ENCODE measurements around the gene TBC1D10B. TPM values are rescaled to one million over a fixed set of nuclear protein-coding genes. Genes with fewer than 3 reads are reported as not detected.

TBC1D10B gene
- total and polyA plus RNA-seq, 2 of the 8 experiments (the other 6 are each of a cell fraction or from before 2014, with no cell fraction given), result 15.4 to 28.6 TPM

DNA sequence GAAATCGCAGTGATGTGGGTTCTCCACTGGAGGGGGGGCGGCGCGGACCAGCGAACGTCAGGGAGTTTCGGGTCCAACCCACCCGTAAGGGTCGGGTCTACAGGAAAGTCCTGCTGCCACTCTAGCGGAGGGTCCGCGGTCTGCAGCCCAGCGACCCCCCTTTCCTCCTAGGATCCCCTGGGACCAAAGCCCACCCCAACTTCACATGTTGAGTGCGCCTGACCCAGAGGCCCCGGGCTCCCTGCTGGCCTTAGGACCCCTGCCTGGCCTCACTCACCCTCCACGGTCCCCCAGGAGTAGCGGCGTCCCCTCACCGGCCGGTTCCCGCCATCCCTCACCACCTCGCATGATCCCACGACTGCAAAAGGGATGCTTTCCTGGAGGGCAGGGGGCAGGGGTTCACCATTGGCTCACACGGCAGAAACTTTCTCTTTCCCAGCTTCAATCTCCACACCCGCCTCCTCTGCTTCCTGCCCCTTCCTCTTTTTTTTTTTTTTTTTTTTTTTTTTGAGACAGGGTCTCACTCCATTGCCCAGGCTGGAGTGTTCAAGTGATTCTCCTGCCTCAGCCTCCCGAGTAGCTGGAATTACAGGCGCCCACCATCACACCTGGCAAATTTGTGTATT, 9.0 kb upstream of the TBC1D10B start:
- Histone ChIP-seq H4K8ac (ENCODE audit: extremely low read depth, insufficient read depth, low read length) (peak overlapping the region; percentile 74; the same call in 1 of the 2 replicates), H2BK12ac (ENCODE audit: low read depth, low read length) (no peak overlapping the region), H3K4me3 (ENCODE audit: extremely low read depth in 1 of 4, insufficient read depth in 2 of 4, low read depth in 3 of 4, low read length in 4 of 4) (peak overlapping the region; percentile 70 to 88 (median 82)), H2BK20ac (ENCODE audit: low read length) (no peak overlapping the region), H4K91ac (replicated peaks; ENCODE audit: insufficient read length, low read length) (peak overlapping the region; percentile 25), H3K23me2 (ENCODE audit: low read depth, low read length) (peaks cover 10% of the 10 kb centered on the region), H3K27me3 (replicated peaks in 1 of 4; ENCODE audit: control insufficient read depth in 3 of 4, extremely low read depth in 1 of 4, insufficient read depth in 3 of 4, low read length in 3 of 4) (no peaks in the 10 kb centered on the region), H3K18ac (ENCODE audit: extremely low read depth, low read length) (peak overlapping the region; percentile 99), H3K9ac (replicated peaks in 1 of 4; ENCODE audit: extremely low read depth in 1 of 4, low read depth in 3 of 4, low read length in 3 of 4) (peak overlapping the region in 3 of 4 experiments; percentile 47 to 69 (median 51); a peak in 6 of 7 replicates), H3K56ac (replicated peaks; ENCODE audit: insufficient read length, low read depth, low read length) (peak overlapping the region; percentile 50), H3K27ac (ENCODE audit: low read depth, low read length) (peak overlapping the region; percentile 60), H3K4me2 (ENCODE audit: insufficient read depth in 1 of 2, low read depth in 2 of 2, low read length in 2 of 2) (peak overlapping the region; percentile 80 to 98), H3K4me1 (replicated peaks in 1 of 4; ENCODE audit: control insufficient read depth in 3 of 4, insufficient read depth in 4 of 4, low read length in 3 of 4) (peaks cover 0 to 9% (median 5%) of the 10 kb centered on the region in 4 experiments; a peak in 5 of 7 replicates), H3K79me1 (ENCODE audit: low read depth, low read length) (no peaks in the 10 kb centered on the region), H3K36me3 (ENCODE audit: control insufficient read depth in 2 of 4, insufficient read depth in 4 of 4, low read length in 3 of 4) (no peaks in the 10 kb centered on the region), H2BK15ac (ENCODE audit: low read length) (no peak overlapping the region), H3K79me2 (ENCODE audit: control insufficient read depth in 1 of 2, insufficient read depth in 2 of 2, low read length in 2 of 2) (no peaks in the 10 kb centered on the region), H4K20me1 (replicated peaks in 1 of 2; ENCODE audit: control insufficient read depth in 1 of 2, insufficient read depth in 2 of 2, low read length in 2 of 2) (no peaks in the 10 kb centered on the region), H3K14ac (ENCODE audit: insufficient read length) (no peak overlapping the region), H2BK120ac (replicated peaks; ENCODE audit: low read depth, low read length) (no peak overlapping the region), H4K5ac (ENCODE audit: insufficient read length, low read depth, low read length) (peak overlapping the region; percentile 57), H2AK5ac (ENCODE audit: low read depth, low read length) (no peak overlapping the region), H3K9me3 (ENCODE audit: insufficient read depth in 2 of 2, low read depth in 1 of 2, low read length in 1 of 2) (no peaks in the 10 kb centered on the region), H3K23ac (ENCODE audit: insufficient read length) (no peak overlapping the region), H2BK5ac (ENCODE audit: low read depth, low read length) (peak overlapping the region; percentile 60), H2AFZ (ENCODE audit: low read length) (peak overlapping the region; percentile 48; the same call in 1 of the 2 replicates), H3K4ac (replicated peaks; ENCODE audit: insufficient read length, low read depth, low read length) (peak overlapping the region; percentile 85)
- ChIA-PET POLR2A (ENCODE audit: partially characterized antibody) (interaction anchor here (0.7 to 13.6 kb wide), 2 partner anchors 18 to 278 kb away, joined by 4 to 151 read pairs; partner anchors contain the start of gene ZNF48), CTCF (ENCODE audit: partially characterized antibody) (interaction anchor here (0.9 to 1.6 kb wide), 3 partner anchors 12 to 146 kb away, joined by 3 to 6 read pairs (median 3); no protein-coding TSS in a partner anchor)
- DNase-seq (ENCODE audit: low read depth in 1 of 2, low spot score in 2 of 2) (no peak), FAIRE-seq (no peak)
- WGBS, 2 experiments (ENCODE audit: extremely low coverage in 1 of 2, insufficient coverage in 1 of 2, insufficient read length in 1 of 2, insufficient replicate concordance in 2 of 2, low coverage in 1 of 2, low lambda C conversion rate in 2 of 2, missing lambda C conversion rate in 1 of 2), result 11% methylated on average over 22 of the region's 27 CpGs; no CpG with 5 or more reads in 1 of the 2 experiments
- TF ChIP-seq GABPA (IDR thresholded peaks at IDR 0.05; ENCODE audit: borderline replicate concordance, insufficient read depth, low read length) (no peak), SUZ12 (IDR thresholded peaks at IDR 0.05; ENCODE audit: low read length) (no peak), HDAC6 (IDR thresholded peaks at IDR 0.05; ENCODE audit: low read depth, low read length) (no peak), POLR2A (IDR thresholded peaks at IDR 0.05; ENCODE audit: control extremely low read depth in 1 of 2, low read depth in 2 of 2, low read length in 2 of 2) (0 out of 3 replicates have a peak, but pooled peaks of 1 of the 2 experiments have one; percentile 7), RXRA (IDR thresholded peaks at IDR 0.05; ENCODE audit: insufficient read depth, low read depth, low read length) (no peak), POLR2AphosphoS5 (IDR thresholded peaks at IDR 0.05; ENCODE audit: low read depth, low read length) (0 out of 2 replicates have a peak, but pooled peaks have one; percentile 4)
